Suprapubic skin (tissue), 4 donors: ENCODE data around the gene UNC5B. TPM values are rescaled to one million over a fixed set of nuclear protein-coding genes. Genes with fewer than 3 reads are reported as not detected.

Experiments
- DNase-seq, 2 donors: peaks; one replicate each; pipeline ENCODE4 v3.0.0-alpha.2; 2019; ENCODE audit warnings: low spot score in 2 of 2
- H3K27ac ChIP-seq: fragments of 200-600 bp; sonication (generic); one replicate; pipeline ENCODE4 v1.5.1; 2019
- H3K27me3 ChIP-seq: fragments of 200-600 bp; sonication (generic); one replicate; pipeline ENCODE4 v1.5.1; 2019
- H3K36me3 ChIP-seq: fragments of 200-600 bp; sonication (generic); one replicate; pipeline ENCODE4 v1.5.1; 2019
- H3K4me1 ChIP-seq: fragments of 200-600 bp; sonication (generic); one replicate; pipeline ENCODE4 v1.5.1; 2019
- H3K4me3 ChIP-seq: fragments of 200-600 bp; sonication (generic); one replicate; pipeline ENCODE4 v1.5.1; 2019; ENCODE audit warnings: mild to moderate bottlenecking
- H3K9me3 ChIP-seq: fragments of 200-600 bp; sonication (generic); one replicate; pipeline ENCODE4 v1.5.1; 2019
- CTCF ChIP-seq, 2 donors: fragments of 200-600 bp in 1 of 2; fragments of 450-650 bp in 1 of 2; sonication (generic) in 1 of 2; IDR thresholded peaks; one replicate each; pipeline ENCODE4 v1.5.1; 2016 to 2019; ENCODE audit warnings: antibody characterized with exemption in 2 of 2, mild to moderate bottlenecking in 1 of 2, moderate library complexity in 1 of 2
- EP300 ChIP-seq: sonication (generic); formaldehyde crosslinking; IDR thresholded peaks from one replicate; pipeline ENCODE4 v1.6.1; 2017; ENCODE audit warnings: antibody characterized with exemption
- POLR2A ChIP-seq, 2 donors: fragments of 450-650 bp; IDR thresholded peaks; one replicate each; pipeline ENCODE4 v1.6.1; 2017; ENCODE audit warnings: antibody characterized with exemption in 2 of 2, mild to moderate bottlenecking in 2 of 2, moderate library complexity in 2 of 2
- POLR2AphosphoS5 ChIP-seq, 3 donors: sonication (generic); formaldehyde crosslinking; IDR thresholded peaks; one replicate each; pipeline ENCODE4 v1.6.1; 2017; ENCODE audit warnings: antibody characterized with exemption in 3 of 3
- WGBS: methylation state at CpG from one replicate; pipeline ENCODE4 v1.1.5; 2018; 5-methylcytosine and 5-hydroxymethylcytosine counted together
- total RNA-seq, 4 donors: library from RNA; depleted of rRNA; stranded (reverse); fragments of >200 nt; gene quantifications; one replicate each; pipeline ENCODE4 v1.1.0, GENCODE V29; 2016

UNC5B gene
- total RNA-seq, 4 donors from 2014 or later: 7.2 to 45.7 (median 14.7) TPM

- Histone ChIP-seq H3K27ac (no peak overlapping the region), H3K27me3 (no peaks in the 10 kb centered on the region), H3K36me3 (no peaks in the 10 kb centered on the region), H3K9me3 (no peaks in the 10 kb centered on the region), H3K4me1 (peaks cover 18% of the 10 kb centered on the region), H3K4me3 (no peak overlapping the region)
- WGBS: 93% methylated on average over 5 of the region's 5 CpGs
- DNase-seq: no peak
- no peak for TF ChIP-seq POLR2AphosphoS5 (IDR thresholded peaks at IDR 0.05)
- TF ChIP-seq CTCF (IDR thresholded peaks at IDR 0.05): no peak
- TF ChIP-seq EP300: no peak
- no peak for TF ChIP-seq POLR2A (IDR thresholded peaks at IDR 0.05)
These were observed 61.1 kb downstream of the UNC5B start for GRCh38 chr10:71273506-71273905.

DNA sequence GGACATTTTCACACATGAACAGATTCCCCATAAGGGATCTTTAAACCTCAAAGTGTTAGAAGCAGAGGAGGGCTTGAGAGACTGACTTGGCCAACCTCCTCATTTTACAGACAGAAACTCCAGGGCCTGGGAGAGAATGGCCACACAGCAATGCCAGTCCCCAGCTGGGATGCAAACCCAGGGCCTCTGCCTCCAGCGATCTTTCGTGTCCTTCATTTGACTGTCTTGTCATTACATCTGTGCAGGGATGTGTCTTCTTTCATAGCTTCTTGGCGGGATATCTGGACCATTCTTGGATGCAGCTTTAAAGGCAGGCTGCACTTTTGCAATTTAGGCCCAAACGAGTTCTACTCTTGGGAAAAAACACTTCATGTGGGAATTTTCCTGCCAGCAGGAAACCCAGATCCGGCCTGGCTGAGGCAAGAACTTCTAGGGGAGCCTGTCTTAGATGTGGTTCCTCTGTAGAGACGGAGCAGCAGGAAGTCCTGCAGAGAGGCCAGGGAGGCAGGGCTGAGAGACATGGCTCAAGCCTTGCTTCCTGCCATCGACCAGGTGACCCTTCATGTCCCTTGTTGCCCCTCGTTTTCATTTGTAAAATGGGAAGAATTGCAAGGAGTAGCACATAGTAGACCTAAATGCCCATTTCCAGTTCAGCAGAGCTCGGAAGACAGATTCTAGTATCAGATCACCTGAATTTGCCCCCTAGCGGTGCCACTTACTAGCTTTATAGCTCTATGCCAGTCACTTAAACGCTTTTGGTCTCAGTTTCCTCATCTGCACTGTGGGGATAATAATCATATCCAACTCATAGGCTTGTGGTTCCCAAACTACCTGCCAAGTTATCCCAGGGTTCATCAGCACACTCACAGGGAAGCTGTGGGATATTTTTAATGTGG lies 62.8 kb downstream of the UNC5B start:
- no peaks in the 10 kb centered on the region for H3K9me3 ChIP-seq
- 79% methylated on average over 11 of the region's 11 CpGs for WGBS

GRCh38 chr10:71276873-71277272 lies 64.5 kb downstream of the UNC5B start:
- no peak for DNase-seq
- TF ChIP-seq CTCF (IDR thresholded peaks at IDR 0.05) (no peak), EP300 (no peak), POLR2A (IDR thresholded peaks at IDR 0.05) (no peak), POLR2AphosphoS5 (IDR thresholded peaks at IDR 0.05) (no peak)
- WGBS: 93% methylated on average over 8 of the region's 9 CpGs
- no peaks in the 10 kb centered on the region for H3K9me3 ChIP-seq
- no peaks in the 10 kb centered on the region for H3K4me1 ChIP-seq
- H3K27ac ChIP-seq: no peak overlapping the region
- no peaks in the 10 kb centered on the region for H3K27me3 ChIP-seq
- H3K36me3 ChIP-seq: no peaks in the 10 kb centered on the region
- no peak overlapping the region for H3K4me3 ChIP-seq

More for the DNA sequence above, 62.8 kb downstream of the UNC5B start:
- Histone ChIP-seq H3K4me3 (no peak overlapping the region), H3K36me3 (no peaks in the 10 kb centered on the region), H3K27ac (no peak overlapping the region), H3K4me1 (peaks cover 6% of the 10 kb centered on the region), H3K27me3 (no peaks in the 10 kb centered on the region)
- TF ChIP-seq CTCF (IDR thresholded peaks at IDR 0.05) (no peak), EP300 (no peak)
- DNase-seq: no peak

DNA sequence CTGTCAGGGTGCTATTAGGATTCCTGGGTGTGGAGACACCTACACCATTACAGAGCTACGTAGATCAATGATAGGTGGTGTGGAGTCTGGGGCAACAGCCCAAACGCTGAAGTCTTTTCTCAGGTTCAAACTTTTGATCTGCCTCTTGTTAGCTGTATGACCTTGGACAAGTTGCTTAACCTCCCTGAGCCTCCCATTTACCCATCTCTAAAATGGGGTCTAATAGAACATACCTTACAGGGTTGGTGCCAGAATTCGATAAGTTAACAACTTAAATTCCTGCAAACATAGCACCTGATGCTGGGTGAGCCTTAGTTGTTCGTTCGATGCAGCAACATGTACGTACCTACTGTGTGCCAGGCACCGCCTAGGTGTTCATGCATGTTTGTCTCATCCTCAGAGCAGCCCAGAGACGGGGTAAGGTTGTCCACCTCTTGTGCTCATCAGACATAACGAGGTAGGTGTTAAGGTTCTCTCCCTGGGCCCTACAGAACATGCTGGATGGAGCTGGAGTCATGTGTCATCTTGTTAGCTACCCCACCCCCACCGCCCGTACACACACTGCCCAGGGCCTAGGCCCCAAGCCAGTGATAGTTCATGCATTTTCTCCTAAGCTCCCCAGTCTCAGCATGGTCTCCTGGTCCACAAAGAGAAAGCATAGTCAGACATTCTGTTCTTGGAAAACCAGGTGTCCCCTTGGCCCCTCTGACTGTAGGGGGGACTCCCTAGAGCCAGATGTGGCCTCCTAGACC lies 65.7 kb downstream of the UNC5B start:
- no peak for DNase-seq
- Histone ChIP-seq H3K36me3 (no peaks in the 10 kb centered on the region), H3K9me3 (no peaks in the 10 kb centered on the region), H3K27me3 (no peaks in the 10 kb centered on the region), H3K4me1 (no peaks in the 10 kb centered on the region), H3K4me3 (no peak overlapping the region), H3K27ac (no peak overlapping the region)
- TF ChIP-seq EP300: no peak
- no peak for TF ChIP-seq POLR2A (IDR thresholded peaks at IDR 0.05)
- no peak for TF ChIP-seq POLR2AphosphoS5 (IDR thresholded peaks at IDR 0.05)
- TF ChIP-seq CTCF (IDR thresholded peaks at IDR 0.05): no peak
- 91% methylated on average over 9 of the region's 11 CpGs for WGBS
